Measurements from ENCODE around the gene PRICKLE3. TPM values are rescaled to one million over a fixed set of nuclear protein-coding genes. Genes with fewer than 3 reads are reported as not detected.
A peak's percentile ranks its signal among the peaks of the same experiment; 100 is the strongest.

PRICKLE3 gene
- 1 to 10 TPM in 10 of 12 donors, not detected in 2; 2.4 to 8.7 (median 3.7) TPM for polyA plus RNA-seq (ENCODE audit: insufficient read length in 12 of 12)
- long read RNA-seq, donor 1, result 0 reads
- long read RNA-seq, donor 2, partial matches to known transcripts, result 0 of 1 reads
- long read RNA-seq, donor 2, other reads (novel, unspliced or antisense), result 0 of 1 reads
- long read RNA-seq, donor 3, result 0 reads
- long read RNA-seq, donor 4, result 0 reads
- long read RNA-seq, donor 5, partial matches to known transcripts, result 0 of 4 reads
- long read RNA-seq, donor 5, other reads (novel, unspliced or antisense), result 0 of 4 reads
- long read RNA-seq, donor 6, partial matches to known transcripts, result 0 of 1 reads
- long read RNA-seq, donor 6, other reads (novel, unspliced or antisense), result 0 of 1 reads
- long read RNA-seq, donor 7, result 0 reads
- long read RNA-seq, donor 8, partial matches to known transcripts, result 0 of 3 reads
- long read RNA-seq, donor 8, other reads (novel, unspliced or antisense), result 0 of 3 reads
- long read RNA-seq, donor 9, result 0 reads
- long read RNA-seq, donor 10, result 0 reads
- long read RNA-seq, donor 11, result 0 reads

- peak; percentile 58 for DNase-seq
These were observed at the start of gene PRICKLE3 for GRCh38 chrX:49186125-49187027. TSS of gene PRICKLE3 (minus strand) at chrX:49186373. CDS start at chrX:49186297, 76 bp downstream.

- DNase-seq, result no peak
These were observed 47.8 kb upstream of the PRICKLE3 start for GRCh38 chrX:49233887-49234555.

GRCh38 chrX:49233176-49233575 is 47.0 kb upstream of the PRICKLE3 start, which contains the start of gene CACNA1F:
TSS of gene CACNA1F (minus strand) at chrX:49233340. CDS start at chrX:49233309, 31 bp downstream.
- DNase-seq, result no peak

- DNase-seq, result no peak
These were observed 46.4 kb upstream of the PRICKLE3 start for GRCh38 chrX:49232525-49232924.

- no peak for DNase-seq
These were observed 45.3 kb upstream of the PRICKLE3 start for GRCh38 chrX:49231333-49232000.

- DNase-seq, result no peak
These were observed 44.5 kb upstream of the PRICKLE3 start for GRCh38 chrX:49230500-49231232.

GRCh38 chrX:49228185-49228584 is 42.0 kb upstream of the PRICKLE3 start:
- no peak for DNase-seq

GRCh38 chrX:49227726-49228125 is 41.6 kb upstream of the PRICKLE3 start:
- DNase-seq, result no peak

- no peak for DNase-seq
These were observed 40.8 kb upstream of the PRICKLE3 start for GRCh38 chrX:49226946-49227345.

GRCh38 chrX:49225858-49226257 is 39.7 kb upstream of the PRICKLE3 start:
- DNase-seq, result no peak

GRCh38 chrX:49221868-49222267 is 35.7 kb upstream of the PRICKLE3 start:
- DNase-seq, result no peak

- DNase-seq, result no peak
These were observed 33.9 kb upstream of the PRICKLE3 start for GRCh38 chrX:49220100-49220499.

GRCh38 chrX:49214996-49215526 is 28.9 kb upstream of the PRICKLE3 start:
- DNase-seq, result no peak

- DNase-seq, result no peak
These were observed 28.2 kb upstream of the PRICKLE3 start for GRCh38 chrX:49214416-49214815.

GRCh38 chrX:49212861-49213260 is 26.7 kb upstream of the PRICKLE3 start:
- DNase-seq, result no peak

GRCh38 chrX:49212209-49212608 is 26.0 kb upstream of the PRICKLE3 start:
- no peak for DNase-seq

- DNase-seq, result no peak
These were observed 24.9 kb upstream of the PRICKLE3 start for GRCh38 chrX:49211074-49211473.

GRCh38 chrX:49210406-49210805 is 24.2 kb upstream of the PRICKLE3 start:
- no peak for DNase-seq

- no peak for DNase-seq
These were observed 23.5 kb upstream of the PRICKLE3 start for GRCh38 chrX:49209434-49210251.
